ENCODE results near the gene PRR30. TPM values are rescaled to one million over a fixed set of nuclear protein-coding genes. Genes with fewer than 3 reads are reported as not detected.

Gene PRR30
- total RNA-seq, 3 donors from 2014 or later, result not detected

DNA sequence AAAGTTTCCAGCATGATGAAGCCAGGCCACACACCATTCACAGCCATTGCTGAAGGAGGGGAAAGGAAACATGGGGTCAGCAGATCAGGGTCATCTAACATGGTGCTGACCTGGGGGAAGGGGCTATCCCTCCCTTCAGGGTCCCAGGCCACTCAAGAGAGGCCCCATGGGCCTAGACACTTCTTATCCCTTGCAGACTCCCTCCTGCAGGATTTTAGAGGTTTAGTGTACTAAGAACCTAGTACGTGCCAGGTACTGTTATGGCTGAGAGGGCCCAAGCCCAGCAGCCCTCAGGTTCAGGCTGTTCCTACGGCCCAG lies 43.8 kb downstream of the PRR30 start:
- Histone ChIP-seq H3K4me1 (peaks cover 0 to 4% of the 10 kb centered on the region in 2 donors), H3K9me3 (no peaks in the 10 kb centered on the region), H3K27me3 (no peaks in the 10 kb centered on the region), H3K27ac (no peak overlapping the region), H3K36me3 (no peaks in the 10 kb centered on the region), H3K4me3 (no peak overlapping the region)
- intact Hi-C loops (cut with DNase I; ENCODE audit: low total_unique reads), result loop anchor here (2.0 to 10.0 kb wide), 2 partner anchors 33 to 209 kb away; partner anchors contain the start of gene UCN
- no peak for DNase-seq (ENCODE audit: low spot score in 2 of 2)
- TF ChIP-seq, protein P1, sequence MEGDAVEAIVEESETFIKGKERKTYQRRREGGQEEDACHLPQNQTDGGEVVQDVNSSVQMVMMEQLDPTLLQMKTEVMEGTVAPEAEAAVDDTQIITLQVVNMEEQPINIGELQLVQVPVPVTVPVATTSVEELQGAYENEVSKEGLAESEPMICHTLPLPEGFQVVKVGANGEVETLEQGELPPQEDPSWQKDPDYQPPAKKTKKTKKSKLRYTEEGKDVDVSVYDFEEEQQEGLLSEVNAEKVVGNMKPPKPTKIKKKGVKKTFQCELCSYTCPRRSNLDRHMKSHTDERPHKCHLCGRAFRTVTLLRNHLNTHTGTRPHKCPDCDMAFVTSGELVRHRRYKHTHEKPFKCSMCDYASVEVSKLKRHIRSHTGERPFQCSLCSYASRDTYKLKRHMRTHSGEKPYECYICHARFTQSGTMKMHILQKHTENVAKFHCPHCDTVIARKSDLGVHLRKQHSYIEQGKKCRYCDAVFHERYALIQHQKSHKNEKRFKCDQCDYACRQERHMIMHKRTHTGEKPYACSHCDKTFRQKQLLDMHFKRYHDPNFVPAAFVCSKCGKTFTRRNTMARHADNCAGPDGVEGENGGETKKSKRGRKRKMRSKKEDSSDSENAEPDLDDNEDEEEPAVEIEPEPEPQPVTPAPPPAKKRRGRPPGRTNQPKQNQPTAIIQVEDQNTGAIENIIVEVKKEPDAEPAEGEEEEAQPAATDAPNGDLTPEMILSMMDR (IDR thresholded peaks at IDR 0.05), result no peak
- TF ChIP-seq POLR2A (IDR thresholded peaks at IDR 0.05) (no peak), POLR2AphosphoS5 (IDR thresholded peaks at IDR 0.05) (no peak)

DNA sequence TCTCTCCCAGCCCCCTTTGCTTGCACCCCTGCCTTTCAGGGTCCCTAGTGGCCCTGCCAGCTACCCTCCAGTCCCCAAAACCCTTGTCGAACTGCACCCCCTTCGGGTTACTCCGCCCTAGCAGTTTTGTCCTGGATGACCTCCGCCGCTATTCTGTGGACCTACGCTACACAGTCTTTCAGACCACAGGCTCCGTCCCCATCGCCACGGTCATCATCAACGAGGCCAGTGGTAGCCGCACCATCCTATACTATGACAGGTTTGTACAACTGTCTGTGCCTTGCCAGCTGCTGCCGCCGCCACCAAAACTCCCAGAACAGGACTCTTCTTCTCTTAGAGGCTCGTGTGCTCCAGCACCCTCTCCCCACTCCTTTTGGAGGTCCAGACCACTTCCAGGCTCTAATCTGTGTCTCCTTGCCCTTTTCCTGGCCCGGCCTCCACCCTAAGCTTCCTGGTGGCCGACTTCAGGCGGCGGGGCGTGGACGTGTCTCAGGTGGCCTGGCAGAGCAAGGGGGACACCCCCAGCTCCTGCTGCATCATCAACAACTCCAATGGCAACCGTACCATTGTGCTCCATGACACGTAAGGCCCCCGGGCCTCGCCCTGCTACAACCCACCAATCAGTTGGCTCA lies 44.7 kb downstream of the PRR30 start:
- intact Hi-C loops (cut with DNase I; ENCODE audit: low total_unique reads), result loop anchor here (2.0 to 10.0 kb wide), 2 partner anchors 34 to 210 kb away; partner anchors contain the start of gene UCN

DNA sequence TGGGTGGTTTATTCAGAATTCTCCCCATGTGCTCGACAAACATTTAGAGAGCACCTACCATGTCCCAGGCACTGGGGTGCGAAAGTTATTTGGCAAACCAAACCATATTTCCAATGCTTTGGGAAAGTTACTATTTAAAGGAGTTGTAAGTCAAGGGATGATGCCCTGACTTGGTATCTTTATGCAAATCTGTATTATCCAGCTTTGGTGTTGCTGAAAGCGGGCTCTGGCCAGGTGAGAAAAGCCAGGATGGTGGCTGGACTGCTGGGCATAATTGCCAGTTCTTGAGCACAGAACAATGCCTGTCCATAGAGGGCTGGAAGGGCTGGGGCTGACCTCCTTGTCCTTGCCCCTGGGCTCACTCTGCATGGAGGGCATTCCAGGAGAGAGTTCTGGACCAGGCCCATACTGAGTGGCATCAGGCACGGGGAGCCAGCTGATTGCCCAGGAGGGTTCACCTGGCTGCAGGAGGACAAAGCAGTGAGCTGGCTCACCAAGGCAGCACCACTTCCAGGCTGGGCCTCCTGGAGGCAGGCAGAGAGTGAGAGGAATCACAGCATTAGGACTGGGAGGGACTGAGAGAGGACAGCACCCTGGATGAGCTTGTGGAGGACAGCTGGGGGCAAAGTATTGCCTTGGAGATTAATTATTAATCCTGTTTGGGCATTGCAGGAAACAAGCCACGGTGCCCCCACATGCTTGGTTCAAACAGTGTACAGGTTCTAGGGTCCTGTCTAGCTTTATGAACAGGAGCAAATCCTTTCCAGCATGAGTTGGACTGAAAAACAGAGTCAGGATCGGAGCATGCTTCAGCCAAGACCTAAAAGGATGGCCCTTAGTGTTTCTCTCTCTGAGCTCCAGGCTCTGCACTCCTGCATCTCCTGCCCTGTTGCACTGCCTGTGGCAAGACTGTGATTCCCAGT lies 45.5 kb downstream of the PRR30 start:
- no peak overlapping the region for H3K4me3 ChIP-seq
- H3K27me3 ChIP-seq, result no peaks in the 10 kb centered on the region
- H3K36me3 ChIP-seq, result no peaks in the 10 kb centered on the region
- no peaks in the 10 kb centered on the region for H3K9me3 ChIP-seq
- no peak overlapping the region for H3K27ac ChIP-seq
- H3K4me1 ChIP-seq, result peaks cover 0 to 4% of the 10 kb centered on the region in 2 donors
- TF ChIP-seq POLR2AphosphoS5 (IDR thresholded peaks at IDR 0.05), result no peak
- TF ChIP-seq, protein P1 (IDR thresholded peaks at IDR 0.05), result no peak
- no peak for TF ChIP-seq POLR2A (IDR thresholded peaks at IDR 0.05)
- DNase-seq (ENCODE audit: low spot score in 2 of 2), result no peak
- intact Hi-C loops (cut with DNase I; ENCODE audit: low total_unique reads), result loop anchor here (2.0 to 10.0 kb wide), 2 partner anchors 35 to 211 kb away; partner anchors contain the start of gene UCN

More for the DNA sequence above, 44.7 kb downstream of the PRR30 start:
- no peak overlapping the region for H3K4me3 ChIP-seq
- no peaks in the 10 kb centered on the region for H3K27me3 ChIP-seq
- DNase-seq (ENCODE audit: low spot score in 2 of 2), result no peak
- peaks cover 0 to 4% of the 10 kb centered on the region in 2 donors for H3K4me1 ChIP-seq
- H3K27ac ChIP-seq, result no peak overlapping the region
- no peaks in the 10 kb centered on the region for H3K9me3 ChIP-seq
- TF ChIP-seq, protein P1 (IDR thresholded peaks at IDR 0.05), result no peak
- TF ChIP-seq POLR2AphosphoS5 (IDR thresholded peaks at IDR 0.05), result no peak
- no peak for TF ChIP-seq POLR2A (IDR thresholded peaks at IDR 0.05)
- H3K36me3 ChIP-seq, result no peaks in the 10 kb centered on the region

DNA sequence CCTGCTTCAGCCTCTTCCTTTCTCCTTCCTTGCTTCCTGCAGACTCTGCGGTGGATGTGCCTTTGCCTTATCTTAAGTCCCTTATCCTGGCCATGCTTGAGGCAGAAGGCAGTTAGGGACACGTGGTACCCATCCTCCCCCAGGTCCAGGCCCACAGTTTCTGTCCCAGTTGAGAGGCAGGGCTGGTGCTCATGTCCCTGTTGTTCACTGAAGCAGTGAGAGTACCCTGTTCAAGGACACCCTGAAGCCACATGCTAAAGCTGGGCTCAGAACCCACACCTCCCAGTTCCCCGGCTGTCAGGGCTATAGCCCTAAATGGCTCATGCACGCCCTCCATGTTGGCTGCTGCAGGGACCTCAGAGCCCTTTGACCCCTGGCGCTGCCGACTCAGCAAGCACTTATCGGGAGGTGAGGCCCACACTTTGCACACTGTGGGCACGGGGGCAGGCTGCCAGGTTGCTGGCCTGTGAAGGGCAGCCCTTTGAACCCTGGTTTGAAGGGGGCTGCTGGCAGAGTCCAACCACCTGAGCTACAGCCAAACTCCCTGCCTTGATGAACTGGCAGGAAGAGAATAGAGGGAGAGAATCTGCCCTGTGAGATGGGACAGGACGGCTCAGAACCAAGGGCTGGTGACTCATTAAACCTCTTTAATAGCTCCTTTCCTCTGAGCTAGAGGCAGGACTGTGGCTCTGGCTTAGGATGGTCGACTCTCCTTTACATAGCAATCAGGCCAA lies 46.3 kb downstream of the PRR30 start:
- no peaks in the 10 kb centered on the region for H3K27me3 ChIP-seq
- intact Hi-C loops (cut with DNase I; ENCODE audit: low total_unique reads), result loop anchor here (10.0 kb wide), 1 partner anchor 212 kb away; the partner anchor contains the start of gene UCN
- no peak for DNase-seq (ENCODE audit: low spot score in 2 of 2)
- H3K27ac ChIP-seq, result no peak overlapping the region
- H3K36me3 ChIP-seq, result no peaks in the 10 kb centered on the region
- no peak overlapping the region for H3K4me3 ChIP-seq
- H3K9me3 ChIP-seq, result no peaks in the 10 kb centered on the region
- peaks cover 0 to 4% of the 10 kb centered on the region in 2 donors for H3K4me1 ChIP-seq
- TF ChIP-seq, protein P1 (IDR thresholded peaks at IDR 0.05), result no peak
- TF ChIP-seq POLR2AphosphoS5 (IDR thresholded peaks at IDR 0.05), result no peak
- no peak for TF ChIP-seq POLR2A (IDR thresholded peaks at IDR 0.05)
